KMS-11 (cell line): ENCODE results near the gene NECTIN1.

Experiments
- H2AFZ ChIP-seq: fragments of 200-600 bp; sonication (generic); 2 replicates; pipeline ENCODE4 v1.6.1; 2016; ENCODE audit warnings: antibody characterized with exemption, mixed run types, low read depth
- H3K27ac ChIP-seq: fragments of 200-600 bp; sonication (generic); 2 replicates; pipeline ENCODE4 v1.6.1; 2016; ENCODE audit warnings: mild to moderate bottlenecking, mixed run types
- H3K27me3 ChIP-seq: fragments of 200-600 bp; sonication (generic); 2 replicates; pipeline ENCODE4 v1.6.1; 2017; ENCODE audit warnings: mild to moderate bottlenecking, low read depth, mixed run types, moderate library complexity; ENCODE audit not compliant: insufficient read depth
- H3K36me3 ChIP-seq: fragments of 200-600 bp; sonication (generic); 2 replicates; pipeline ENCODE4 v1.6.1; 2017; ENCODE audit warnings: mild to moderate bottlenecking, mixed run types; ENCODE audit not compliant: insufficient read depth
- H3K4me1 ChIP-seq: fragments of 200-600 bp; sonication (generic); 2 replicates; pipeline ENCODE4 v1.6.1; 2016; ENCODE audit warnings: mild to moderate bottlenecking, low read depth, mixed run types; ENCODE audit not compliant: poor library complexity, severe bottlenecking
- H3K4me2 ChIP-seq: fragments of 200-600 bp; sonication (generic); 2 replicates; pipeline ENCODE4 v1.7.0; 2016; ENCODE audit warnings: mild to moderate bottlenecking, mixed run types
- H3K4me3 ChIP-seq: fragments of 200-600 bp; sonication (generic); IDR thresholded peaks from 2 replicates; pipeline ENCODE4 v1.6.1; 2017; ENCODE audit warnings: low read depth, low read length, mixed read lengths; ENCODE audit not compliant: insufficient read depth
- H3K79me2 ChIP-seq: fragments of 200-600 bp; sonication (generic); 2 replicates; pipeline ENCODE4 v1.6.1; 2016; ENCODE audit warnings: low read depth, mixed run types; ENCODE audit not compliant: insufficient read depth
- H3K9ac ChIP-seq: fragments of 200-600 bp; sonication (generic); 2 replicates; pipeline ENCODE4 v1.6.1; 2016; ENCODE audit warnings: mild to moderate bottlenecking, mixed run types
- H4K20me1 ChIP-seq: fragments of 200-600 bp; sonication (generic); 2 replicates; pipeline ENCODE4 v1.6.1; 2016; ENCODE audit warnings: mild to moderate bottlenecking, mixed run types; ENCODE audit not compliant: insufficient read depth
- TF ChIP-seq, protein P1 (sequence below): fragments of 200-600 bp; sonication (generic); conservative IDR thresholded peaks from 2 replicates; pipeline ENCODE4 v1.6.1; 2017; ENCODE audit warnings: low read depth, mild to moderate bottlenecking, antibody characterized with exemption, low read length, moderate library complexity, mixed read lengths

NECTIN1 gene

DNA sequence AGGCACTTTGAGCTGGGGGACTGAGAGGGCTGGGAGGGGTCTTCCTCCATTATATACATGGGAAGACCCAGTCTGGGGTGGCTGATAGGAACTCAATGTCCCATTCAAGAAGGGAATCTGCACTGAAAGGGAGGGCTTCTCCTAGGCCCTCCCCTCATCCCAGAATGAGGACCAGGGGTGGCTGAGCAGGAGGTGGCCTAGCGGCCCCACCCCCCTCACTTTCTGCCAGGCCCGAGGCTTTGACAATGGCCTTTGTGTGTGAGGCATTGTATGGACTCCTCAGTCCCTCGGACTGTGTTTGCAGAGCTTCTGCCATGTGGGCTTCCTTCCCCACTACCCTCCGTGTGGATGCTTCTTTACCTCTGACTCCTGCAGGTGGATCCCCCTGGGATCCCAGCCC is 65.7 kb downstream of the NECTIN1 start:
- no peaks in the 10 kb centered on the region for H3K27me3 ChIP-seq
- no peaks in the 10 kb centered on the region for H3K4me1 ChIP-seq
- TF ChIP-seq, protein P1, sequence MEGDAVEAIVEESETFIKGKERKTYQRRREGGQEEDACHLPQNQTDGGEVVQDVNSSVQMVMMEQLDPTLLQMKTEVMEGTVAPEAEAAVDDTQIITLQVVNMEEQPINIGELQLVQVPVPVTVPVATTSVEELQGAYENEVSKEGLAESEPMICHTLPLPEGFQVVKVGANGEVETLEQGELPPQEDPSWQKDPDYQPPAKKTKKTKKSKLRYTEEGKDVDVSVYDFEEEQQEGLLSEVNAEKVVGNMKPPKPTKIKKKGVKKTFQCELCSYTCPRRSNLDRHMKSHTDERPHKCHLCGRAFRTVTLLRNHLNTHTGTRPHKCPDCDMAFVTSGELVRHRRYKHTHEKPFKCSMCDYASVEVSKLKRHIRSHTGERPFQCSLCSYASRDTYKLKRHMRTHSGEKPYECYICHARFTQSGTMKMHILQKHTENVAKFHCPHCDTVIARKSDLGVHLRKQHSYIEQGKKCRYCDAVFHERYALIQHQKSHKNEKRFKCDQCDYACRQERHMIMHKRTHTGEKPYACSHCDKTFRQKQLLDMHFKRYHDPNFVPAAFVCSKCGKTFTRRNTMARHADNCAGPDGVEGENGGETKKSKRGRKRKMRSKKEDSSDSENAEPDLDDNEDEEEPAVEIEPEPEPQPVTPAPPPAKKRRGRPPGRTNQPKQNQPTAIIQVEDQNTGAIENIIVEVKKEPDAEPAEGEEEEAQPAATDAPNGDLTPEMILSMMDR = no peak
- H2AFZ ChIP-seq = no peak overlapping the region
- H3K4me3 ChIP-seq = no peak overlapping the region
- no peaks in the 10 kb centered on the region for H3K79me2 ChIP-seq
- H3K4me2 ChIP-seq = no peak overlapping the region
- no peaks in the 10 kb centered on the region for H3K36me3 ChIP-seq
- no peaks in the 10 kb centered on the region for H4K20me1 ChIP-seq
- H3K9ac ChIP-seq = no peak overlapping the region
- no peak overlapping the region for H3K27ac ChIP-seq

DNA sequence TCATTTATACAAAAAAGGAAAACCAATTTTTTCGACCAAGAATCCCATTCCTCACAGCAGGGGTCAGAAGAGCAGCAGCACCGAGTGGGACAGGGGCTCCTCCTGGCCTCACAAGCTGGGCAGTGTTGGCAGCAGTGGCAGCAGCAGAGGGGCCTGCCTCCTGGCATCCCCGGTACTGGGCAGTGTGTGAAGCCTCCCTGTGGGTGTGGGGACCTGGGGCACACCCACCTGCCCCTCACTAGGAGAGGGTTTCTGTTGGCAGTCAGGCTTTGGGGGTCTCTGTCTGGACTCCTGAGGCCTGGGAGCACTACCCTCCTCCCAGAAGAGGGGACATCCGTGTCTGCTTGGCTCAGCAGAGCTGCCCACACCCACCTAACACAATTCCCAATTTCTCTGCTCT is 67.8 kb downstream of the NECTIN1 start:
- no peak overlapping the region for H2AFZ ChIP-seq
- no peaks in the 10 kb centered on the region for H3K36me3 ChIP-seq
- H3K27ac ChIP-seq = no peak overlapping the region
- no peak overlapping the region for H3K4me2 ChIP-seq
- H3K4me3 ChIP-seq = no peak overlapping the region
- no peaks in the 10 kb centered on the region for H3K27me3 ChIP-seq
- H3K9ac ChIP-seq = no peak overlapping the region
- no peaks in the 10 kb centered on the region for H3K4me1 ChIP-seq
- TF ChIP-seq, protein P1 = no peak
- H3K79me2 ChIP-seq = no peaks in the 10 kb centered on the region
- no peaks in the 10 kb centered on the region for H4K20me1 ChIP-seq

DNA sequence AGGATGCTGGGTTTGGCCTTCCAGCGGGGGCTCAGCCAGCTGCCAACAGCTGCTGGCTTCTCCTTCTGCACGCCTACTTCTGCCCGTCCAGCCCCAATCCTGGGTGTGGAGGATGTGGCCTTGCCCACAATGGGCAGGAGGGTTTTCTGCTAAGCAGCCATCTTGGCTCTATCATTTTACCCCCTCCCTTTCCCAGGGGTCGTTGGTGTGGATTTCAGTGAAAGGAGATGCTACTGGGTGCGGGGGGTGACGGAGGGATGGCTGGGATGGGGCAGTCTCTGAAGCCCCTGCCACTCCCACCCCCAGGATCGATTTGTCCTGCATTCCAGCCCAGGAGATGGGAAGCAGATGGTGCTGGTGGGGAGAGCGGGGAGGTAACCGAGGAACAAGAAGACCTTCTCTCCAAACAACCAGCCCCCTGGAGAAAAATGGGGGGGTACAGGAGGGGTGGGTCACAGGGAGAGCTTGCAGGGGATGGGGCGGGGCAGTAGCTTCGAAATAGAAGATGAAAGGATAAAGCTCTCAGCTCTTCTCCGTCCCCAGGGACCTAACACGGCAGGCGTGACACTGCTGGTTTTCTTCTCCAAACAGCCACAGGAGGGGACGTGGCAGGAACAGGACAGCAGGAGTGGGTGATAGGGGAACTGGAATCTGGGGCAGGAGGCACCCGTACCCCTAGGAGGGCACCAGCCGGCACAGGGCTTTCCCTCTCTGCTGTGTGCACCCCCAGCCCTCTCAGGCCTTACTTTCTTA is 68.9 kb downstream of the NECTIN1 start:
- Histone ChIP-seq H3K36me3 (no peaks in the 10 kb centered on the region), H3K9ac (no peak overlapping the region)

DNA sequence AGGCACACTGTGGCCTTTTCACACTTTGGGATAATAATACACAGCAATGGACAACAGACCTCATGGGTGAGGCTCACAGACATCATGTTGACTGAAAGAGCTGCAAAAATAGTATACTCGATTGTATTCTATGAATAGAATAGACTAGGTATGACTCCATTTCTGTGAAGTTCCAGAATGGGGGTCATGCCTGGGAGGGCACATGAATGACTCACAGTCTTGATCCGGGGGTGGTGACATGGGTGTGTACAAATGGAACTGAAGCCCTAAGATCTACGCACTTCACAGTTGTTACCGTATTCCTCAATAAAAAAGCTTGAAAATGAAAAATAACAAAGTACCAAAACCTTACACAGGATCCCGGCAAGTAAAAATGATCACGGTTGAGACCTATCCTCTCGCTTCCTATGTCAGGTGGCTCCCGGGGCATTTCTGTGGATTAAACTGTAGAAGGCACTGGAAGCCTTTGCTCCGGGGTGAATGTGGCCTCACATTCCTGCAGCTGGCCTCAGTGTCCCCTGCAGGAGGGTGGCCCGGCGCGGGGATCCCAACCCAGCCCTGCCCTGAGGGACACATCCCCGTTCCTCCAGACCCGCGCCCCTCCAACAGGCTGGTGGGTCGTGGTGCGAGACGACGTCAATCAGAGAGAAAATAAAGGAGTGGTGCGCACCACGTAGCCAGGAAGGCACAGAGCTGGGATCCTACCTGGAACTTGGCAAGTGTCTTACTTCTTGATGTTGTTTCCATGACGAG is 75.9 kb downstream of the NECTIN1 start:
- Histone ChIP-seq H4K20me1 (no peaks in the 10 kb centered on the region), H3K9ac (no peak overlapping the region), H2AFZ (no peak overlapping the region), H3K27me3 (no peaks in the 10 kb centered on the region), H3K27ac (no peak overlapping the region), H3K79me2 (no peaks in the 10 kb centered on the region), H3K4me2 (no peak overlapping the region), H3K4me1 (no peaks in the 10 kb centered on the region), H3K36me3 (no peaks in the 10 kb centered on the region), H3K4me3 (no peak overlapping the region)
- TF ChIP-seq, protein P1 = no peak

More for the DNA sequence above, 68.9 kb downstream of the NECTIN1 start:
- H2AFZ ChIP-seq = no peak overlapping the region
- TF ChIP-seq, protein P1 = no peak
- no peak overlapping the region for H3K4me2 ChIP-seq
- H3K79me2 ChIP-seq = no peaks in the 10 kb centered on the region
- H3K4me1 ChIP-seq = no peaks in the 10 kb centered on the region
- no peaks in the 10 kb centered on the region for H3K27me3 ChIP-seq
- H3K27ac ChIP-seq = no peak overlapping the region
- no peaks in the 10 kb centered on the region for H4K20me1 ChIP-seq
- no peak overlapping the region for H3K4me3 ChIP-seq
